GM18526 (cell line): ENCODE data around the gene NRG3.

Experiments
- POLR2A ChIP-seq: IDR thresholded peaks from 3 replicates; pipeline ENCODE4 v1.6.1; 2011; ENCODE audit not compliant: insufficient read length; ENCODE audit errors: extremely low read depth

NRG3 gene

GRCh38 chr10:82506680-82507376 lies 631.8 kb downstream of the NRG3 start:
- no peak for TF ChIP-seq POLR2A

- TF ChIP-seq POLR2A: no peak
Observed at GRCh38 chr10:82515256-82515655, 640.3 kb downstream of the NRG3 start.

DNA sequence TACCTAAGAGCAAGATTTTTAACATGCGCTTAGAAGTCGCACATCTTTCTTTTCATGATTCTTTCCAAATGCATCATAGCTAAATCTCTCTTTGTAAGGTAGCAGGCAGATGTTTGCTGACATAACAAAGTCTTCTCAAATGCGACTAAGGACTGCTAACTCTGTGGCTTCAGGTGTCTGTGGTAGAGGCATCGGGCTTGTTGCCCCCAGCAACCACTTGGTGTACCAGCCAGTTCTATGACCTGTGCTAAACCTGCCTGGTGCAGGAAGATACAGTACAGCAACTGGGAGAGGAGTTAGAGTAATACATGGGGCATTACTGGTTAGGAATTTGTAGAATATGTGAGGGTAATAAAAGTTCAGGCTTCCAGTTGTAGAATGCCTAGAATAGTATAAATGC lies 654.1 kb downstream of the NRG3 start:
- TF ChIP-seq POLR2A: no peak

GRCh38 chr10:82535457-82535856 lies 660.5 kb downstream of the NRG3 start:
- no peak for TF ChIP-seq POLR2A

GRCh38 chr10:82536668-82537067 lies 661.7 kb downstream of the NRG3 start:
- no peak for TF ChIP-seq POLR2A

- no peak for TF ChIP-seq POLR2A
Observed at GRCh38 chr10:82538272-82538671, 663.3 kb downstream of the NRG3 start.

DNA sequence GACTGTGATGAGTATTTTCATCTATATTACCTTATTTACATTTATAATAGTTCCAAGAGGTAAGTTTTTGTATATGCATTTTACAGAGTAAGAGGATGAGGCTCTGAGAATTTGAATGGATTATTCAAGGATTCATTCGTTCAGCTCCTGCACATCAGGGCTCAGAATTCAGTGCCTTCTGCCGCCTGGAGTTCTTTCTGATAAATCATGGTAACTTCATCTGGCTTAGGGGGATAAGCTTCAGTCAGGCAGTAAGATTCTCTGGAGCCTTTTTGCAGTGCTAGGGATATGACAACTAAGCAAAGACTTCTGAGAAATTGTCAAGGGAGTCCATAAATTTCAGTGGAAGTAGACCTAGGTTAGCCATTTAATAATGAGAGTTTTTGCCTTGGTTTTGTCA lies 668.6 kb downstream of the NRG3 start:
- TF ChIP-seq POLR2A: no peak

- no peak for TF ChIP-seq POLR2A
Observed at GRCh38 chr10:82544377-82544776, 669.4 kb downstream of the NRG3 start.

GRCh38 chr10:82551506-82551905 lies 676.5 kb downstream of the NRG3 start:
- TF ChIP-seq POLR2A: no peak

- no peak for TF ChIP-seq POLR2A
Observed at GRCh38 chr10:82552267-82552666, 677.3 kb downstream of the NRG3 start.

DNA sequence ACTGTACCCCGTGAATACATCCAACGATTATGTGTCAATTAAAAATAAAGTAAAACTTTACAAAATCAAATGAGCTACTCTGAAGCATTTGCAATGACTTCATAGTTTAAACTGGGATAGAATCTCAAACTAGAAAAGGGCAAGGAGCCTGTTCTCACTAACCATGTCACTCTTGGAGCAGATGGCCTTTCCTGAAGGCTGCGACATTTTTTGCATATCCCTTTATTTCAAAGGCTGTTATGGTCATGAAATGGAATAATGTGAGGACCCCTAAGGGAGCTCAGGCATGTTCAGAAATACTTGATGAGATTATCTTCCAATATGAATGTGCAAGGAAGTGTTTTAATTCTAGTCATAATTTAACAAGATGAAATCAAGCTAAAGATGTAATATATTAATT lies 679.4 kb downstream of the NRG3 start:
- no peak for TF ChIP-seq POLR2A

- TF ChIP-seq POLR2A: no peak
Observed at GRCh38 chr10:82558014-82558607, 683.1 kb downstream of the NRG3 start.

DNA sequence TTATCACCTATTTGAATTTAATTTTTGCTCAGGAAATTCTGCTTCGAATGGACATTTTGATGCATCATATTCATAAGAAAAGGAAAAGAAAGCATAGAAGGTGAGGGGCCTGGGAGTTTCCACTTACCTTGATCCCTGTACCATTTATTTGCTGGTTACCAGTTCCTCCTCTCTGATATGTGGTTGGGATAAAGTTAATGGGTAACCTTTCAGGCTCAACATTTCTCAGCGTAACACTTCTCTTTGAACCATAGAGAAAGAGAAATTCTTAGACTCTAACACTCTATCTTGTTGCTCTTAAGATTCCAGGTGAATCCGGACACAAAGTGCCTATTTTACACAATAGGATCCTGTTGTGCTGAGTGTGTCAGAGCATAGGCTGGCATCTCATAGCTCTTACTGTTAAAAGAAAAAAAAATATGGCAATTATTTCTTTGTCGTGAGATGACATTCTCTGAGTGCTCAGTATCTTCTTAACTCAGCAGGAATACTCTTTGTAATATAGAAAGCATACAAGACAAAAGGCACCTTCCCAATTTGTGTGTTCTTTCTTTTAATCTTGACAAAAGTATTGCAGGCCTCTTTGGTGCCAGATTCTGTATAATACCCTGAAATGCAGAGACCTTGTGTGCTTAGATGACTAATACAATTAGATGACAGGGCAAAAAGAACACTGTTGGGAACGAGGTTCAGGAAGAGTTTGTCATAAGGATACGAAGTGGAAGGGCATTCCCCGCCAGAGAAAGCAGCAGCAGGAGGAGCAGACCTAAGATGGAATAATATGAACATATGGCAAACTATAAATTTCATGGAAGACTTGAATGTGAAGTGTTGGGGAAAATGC lies 689.6 kb downstream of the NRG3 start:
- TF ChIP-seq POLR2A: no peak

- no peak for TF ChIP-seq POLR2A
Observed at GRCh38 chr10:82565197-82565575, 690.2 kb downstream of the NRG3 start.

- TF ChIP-seq POLR2A: no peak
Observed at GRCh38 chr10:82572744-82573143, 697.8 kb downstream of the NRG3 start.

DNA sequence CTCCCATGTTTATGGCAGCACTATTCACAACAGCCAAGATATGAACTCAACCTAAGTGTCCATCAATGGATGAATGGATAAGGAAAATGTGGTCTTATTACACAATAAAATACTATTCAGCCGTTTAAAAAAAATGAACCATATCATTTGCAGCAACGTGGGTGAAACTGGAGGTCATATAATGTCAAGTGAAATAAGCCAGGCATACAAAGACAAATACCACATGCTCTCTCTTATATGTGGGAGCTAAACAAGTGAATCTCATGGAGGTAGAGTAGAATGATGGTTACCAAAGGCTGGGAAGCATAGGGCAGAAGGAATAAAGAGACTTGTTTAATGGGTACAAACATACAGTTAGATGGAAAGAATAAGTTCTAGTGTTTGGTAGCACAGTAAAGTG lies 699.1 kb downstream of the NRG3 start:
- TF ChIP-seq POLR2A: no peak
